Right cardiac atrium (tissue), 5 donors: Measurements from ENCODE around the gene CFAP91. TPM values are rescaled to one million over a fixed set of nuclear protein-coding genes. Genes with fewer than 3 reads are reported as not detected.
A peak's percentile ranks its signal among the peaks of the same experiment; 100 is the strongest.
"Not testable (repeated sequence)": the region's sequence is repeated elsewhere in the genome, so short reads cannot be mapped to it uniquely, and the experiment has no call there.

Experiments used
- ATAC-seq, 2 donors: fragments of 200-7000 bp; cut with Tn5 transposase; one replicate each; pipeline versions ENCODE4 v1.8.0 to v1.9.1; 2020; ENCODE audit warnings: moderate library complexity in 2 of 2, mild to moderate bottlenecking in 1 of 2
- DNase-seq, 3 donors: peaks; one replicate each; pipeline ENCODE4 v3.0.0-alpha.2; 2020
- H3K27ac ChIP-seq: one replicate; pipeline ENCODE4 v1.5.1; 2013; ENCODE audit warnings: mild to moderate bottlenecking, low read length, control low read depth, moderate library complexity
- H3K27me3 ChIP-seq: one replicate; pipeline ENCODE4 v1.6.1; 2013; ENCODE audit not compliant: control insufficient read depth, insufficient read depth
- H3K4me1 ChIP-seq: one replicate; pipeline ENCODE4 v1.6.1; 2013; ENCODE audit warnings: low read length; ENCODE audit not compliant: control insufficient read depth, insufficient read depth
- H3K4me3 ChIP-seq: one replicate; pipeline ENCODE4 v1.5.1; 2013; ENCODE audit warnings: low read length, control low read depth
- H3K9me3 ChIP-seq: one replicate; pipeline ENCODE4 v1.6.1; 2013; ENCODE audit warnings: low read length; ENCODE audit not compliant: control insufficient read depth
- WGBS: extraction: QIAGEN DNeasy Blood & Tissue Kit; methylation state at CpG from one replicate; pipeline ENCODE4 v1.1.7; 2013; 5-methylcytosine and 5-hydroxymethylcytosine counted together
- intact Hi-C, 4 donors: fragments of 100-400 bp; cut with DNase I; formaldehyde crosslinking; loops; one replicate each; pipeline versions ENCODE4 v1.11.0 to v1.14.0; 2022 to 2023
- polyA plus RNA-seq: library from polyadenylated mRNA; stranded (reverse); fragments of 200-250 nt; gene quantifications from one replicate; pipeline ENCODE4 v1.2.3, GENCODE V29; 2013
- total RNA-seq, 4 donors: library from RNA; stranded (reverse); fragmentation: NEBNext Ultra II Directional; extraction: Animal tissue kit (Norgen Biotek cat#: 25700); gene quantifications; one replicate each; pipeline ENCODE4 v1.2.1, GENCODE V29; 2021
- donor health status: healthy with polysubstance abuse.
- donor health status: DM: no; HTN: yes; CAD: no.
- donor health status: DM: no; HTN: no; CAD: no.
- donor health status: DM: no; HTN: yes; CAD: no; lungs with severe emphysema.
- donor health status: DM: yes; HTN: yes; CAD: no.

The CFAP91 gene
- total and polyA plus RNA-seq, 5 donors, result 0.50 to 1.7 (median 1.0) TPM

- H3K27me3 ChIP-seq, result no peaks in the 10 kb centered on the region
- no peak overlapping the region for H3K4me3 ChIP-seq
- intact Hi-C loops, result no loop called here
- DNase-seq (no peak), ATAC-seq (peak in 1 of 2 donors; percentile 55)
- WGBS, result 39% methylated on average over 4 of the region's 4 CpGs
- no peaks in the 10 kb centered on the region for H3K9me3 ChIP-seq
- peak overlapping the region; percentile 93 for H3K27ac ChIP-seq
- peaks cover 10% of the 10 kb centered on the region for H3K4me1 ChIP-seq
Observed at GRCh38 chr3:119664850-119665379, 37.9 kb upstream of the CFAP91 start.

- H3K9me3 ChIP-seq, result no peaks in the 10 kb centered on the region
- peak overlapping the region; percentile 37 for H3K27ac ChIP-seq
- H3K4me3 ChIP-seq, result no peak overlapping the region
- H3K27me3 ChIP-seq, result no peaks in the 10 kb centered on the region
- intact Hi-C loops, result no loop called here
- ATAC-seq, result no peak
- peaks cover 4% of the 10 kb centered on the region for H3K4me1 ChIP-seq
- no peak for DNase-seq
- 74% methylated on average over 6 of the region's 6 CpGs for WGBS
Observed at GRCh38 chr3:119665954-119666559, 36.8 kb upstream of the CFAP91 start.

- Histone ChIP-seq H3K27me3 (no peaks in the 10 kb centered on the region), H3K4me3 (no peak overlapping the region), H3K27ac (peak overlapping the region; percentile 17), H3K9me3 (no peaks in the 10 kb centered on the region), H3K4me1 (no peaks in the 10 kb centered on the region)
- ATAC-seq, result peak; percentile 38 to 44
- DNase-seq, result no peak
- WGBS, result 92% methylated on average over 5 of the region's 5 CpGs
- intact Hi-C loops, result loop anchor here in 2 of 4 donors (10.0 kb wide), 1 partner anchor 65 kb away; no protein-coding TSS in a partner anchor
Observed at GRCh38 chr3:119669906-119670570, 32.8 kb upstream of the CFAP91 start.

- DNase-seq (no peak), ATAC-seq (peak in 1 of 2 donors; percentile 9)
- H3K27me3 ChIP-seq, result no peaks in the 10 kb centered on the region
- 40% methylated on average over 2 of the region's 2 CpGs for WGBS
- H3K9me3 ChIP-seq, result no peaks in the 10 kb centered on the region
- no peak overlapping the region for H3K27ac ChIP-seq
- intact Hi-C loops, result loop anchor here in 2 of 4 donors (10.0 kb wide), 1 partner anchor 68 kb away; no protein-coding TSS in a partner anchor
- H3K4me1 ChIP-seq, result peaks cover 3% of the 10 kb centered on the region
- H3K4me3 ChIP-seq, result no peak overlapping the region
Observed at GRCh38 chr3:119672776-119673175, 30.0 kb upstream of the CFAP91 start.

GRCh38 chr3:119673875-119674274 lies 28.9 kb upstream of the CFAP91 start:
- peak in 1 of 3 donors; percentile 61 for DNase-seq
- Histone ChIP-seq H3K9me3 (no peaks in the 10 kb centered on the region), H3K4me3 (no peak overlapping the region), H3K27ac (no peak overlapping the region), H3K4me1 (peaks cover 3% of the 10 kb centered on the region), H3K27me3 (no peaks in the 10 kb centered on the region)
- intact Hi-C loops, result loop anchor here in 2 of 4 donors (10.0 kb wide), 1 partner anchor 69 kb away; no protein-coding TSS in a partner anchor
- 92% methylated on average over 18 of the region's 18 CpGs for WGBS
- ATAC-seq, result no peak

- DNase-seq, result no peak
- Histone ChIP-seq H3K9me3 (no peaks in the 10 kb centered on the region), H3K27me3 (no peaks in the 10 kb centered on the region), H3K4me3 (peak overlapping the region; percentile 69), H3K27ac (peak overlapping the region; percentile 89), H3K4me1 (peaks cover 3% of the 10 kb centered on the region)
- 63% methylated on average over 5 of the region's 5 CpGs for WGBS
- intact Hi-C loops, result loop anchor here in 2 of 4 donors (10.0 kb wide), 1 partner anchor 71 kb away; no protein-coding TSS in a partner anchor
- ATAC-seq, result no peak
Observed at GRCh38 chr3:119675188-119675874, 27.5 kb upstream of the CFAP91 start.

GRCh38 chr3:119676020-119676419 lies 26.8 kb upstream of the CFAP91 start:
- H3K4me1 ChIP-seq, result peaks cover 3% of the 10 kb centered on the region
- H3K27me3 ChIP-seq, result no peaks in the 10 kb centered on the region
- 41% methylated on average over 1 of the region's 1 CpG for WGBS
- intact Hi-C loops, result loop anchor here in 2 of 4 donors (10.0 kb wide), 1 partner anchor 71 kb away; no protein-coding TSS in a partner anchor
- DNase-seq (no peak), ATAC-seq (no peak)
- no peaks in the 10 kb centered on the region for H3K9me3 ChIP-seq
- H3K4me3 ChIP-seq, result peak overlapping the region; percentile 69
- H3K27ac ChIP-seq, result peak overlapping the region; percentile 89

GRCh38 chr3:119676771-119677640 lies 25.8 kb upstream of the CFAP91 start, which contains the start of gene COX17:
TSS of gene COX17 (minus strand) at chr3:119677406. CDS start at chr3:119677310, 96 bp downstream.
- Histone ChIP-seq H3K4me3 (peak within 1 kb of the TSS; percentile 69), H3K4me1 (peaks cover 3% of the 10 kb centered on the region), H3K9me3 (no peaks in the 10 kb centered on the region), H3K27me3 (no peaks in the 10 kb centered on the region), H3K27ac (peak within 1 kb of the TSS; percentile 100)
- DNase-seq (peak; percentile 95 to 97 (median 96)), ATAC-seq (peak; percentile 93 to 94)
- WGBS, result under 1% methylated on average over 53 of the region's 54 CpGs
- intact Hi-C loops, result loop anchor here in 2 of 4 donors (10.0 kb wide), 1 partner anchor 72 kb away; no protein-coding TSS in a partner anchor

GRCh38 chr3:119677641-119677934 lies 25.2 kb upstream of the CFAP91 start:
- DNase-seq, result no peak
- Histone ChIP-seq H3K4me3 (peak overlapping the region; percentile 69), H3K4me1 (peaks cover 3% of the 10 kb centered on the region), H3K9me3 (no peaks in the 10 kb centered on the region), H3K27me3 (no peaks in the 10 kb centered on the region), H3K27ac (peak overlapping the region; percentile 100)
- intact Hi-C loops, result loop anchor here in 2 of 4 donors (10.0 kb wide), 1 partner anchor 73 kb away; no protein-coding TSS in a partner anchor
- no peak for ATAC-seq
- WGBS, result 9% methylated on average over 6 of the region's 6 CpGs

- H3K4me1 ChIP-seq, H3K4me3 ChIP-seq, H3K27me3 ChIP-seq, ATAC-seq, H3K9me3 ChIP-seq, H3K27ac ChIP-seq: not testable (repeated sequence)
- peak in 2 of 3 donors; percentile 44 to 51 for DNase-seq
- WGBS, result 97% methylated on average over 10 of the region's 10 CpGs
- intact Hi-C loops, result loop anchor here in 2 of 4 donors (10.0 kb wide), 1 partner anchor 73 kb away; no protein-coding TSS in a partner anchor
Observed at GRCh38 chr3:119678209-119678608, 24.6 kb upstream of the CFAP91 start.
